IMR-90 (cell line): Measurements from ENCODE around the gene CTIF. TPM values are rescaled to one million over a fixed set of nuclear protein-coding genes. Genes with fewer than 3 reads are reported as not detected.

Source experiments
- ATAC-seq: fragments of 200-7000 bp; cut with Tn5 transposase; 2 replicates; pipeline ENCODE4 v1.9.1; 2020; ENCODE audit warnings: low read depth, mild to moderate bottlenecking, moderate library complexity
- BruUV-seq: library from RNA; stranded (reverse); fragments of 400-500 nt; replicated peaks from 2 replicates; lab custom pipeline; 2021; lab: Mats Ljungman, UMichigan
- CTCF ChIA-PET: fragments of 300-600 bp; formaldehyde crosslinking; extraction: SDS; loops from one replicate; lab custom pipeline; 2021; ENCODE audit warnings: antibody characterized with exemption; lab: Yijun Ruan, JAX
- POLR2A ChIA-PET: fragments of 300-600 bp; sonication (Branson Sonifier 250); formaldehyde crosslinking; loops from one replicate; lab custom pipeline; 2022; ENCODE audit warnings: antibody characterized with exemption; ENCODE audit not compliant: unreplicated experiment; lab: Charles Lee
- DNase-seq: peaks from one replicate; pipeline ENCODE4 v3.0.0; 2013
- H2AFZ ChIP-seq: replicated peaks from 2 replicates; pipeline ENCODE3; 2013; ENCODE audit warnings: low read length, mild to moderate bottlenecking; ENCODE audit not compliant: poor library complexity
- H2AK5ac ChIP-seq: 2 replicates; pipeline ENCODE4 v1.6.1; 2013; ENCODE audit warnings: low read depth, low read length, inconsistent platforms
- H2AK9ac ChIP-seq: replicated peaks from 2 replicates; pipeline ENCODE3; 2013; ENCODE audit warnings: mild to moderate bottlenecking, low read depth, low read length, moderate library complexity; ENCODE audit not compliant: poor library complexity
- H2BK120ac ChIP-seq: 2 replicates; pipeline ENCODE4 v1.6.1; 2013; ENCODE audit warnings: low read depth, low read length, inconsistent platforms
- H2BK15ac ChIP-seq: 3 replicates; pipeline ENCODE4 v1.6.1; 2013; ENCODE audit warnings: low read depth, low read length, inconsistent platforms
- H2BK20ac ChIP-seq: 2 replicates; pipeline ENCODE4 v1.6.1; 2013; ENCODE audit warnings: low read depth, mild to moderate bottlenecking, inconsistent platforms, low read length, moderate library complexity
- H2BK5ac ChIP-seq: 2 replicates; pipeline ENCODE4 v1.6.1; 2013; ENCODE audit warnings: mild to moderate bottlenecking, low read depth, low read length, inconsistent platforms; ENCODE audit not compliant: poor library complexity, severe bottlenecking
- H3K14ac ChIP-seq: replicated peaks from 2 replicates; pipeline ENCODE4 v1.6.1; 2013; ENCODE audit warnings: low read depth, low read length, inconsistent platforms
- H3K18ac ChIP-seq: 2 replicates; pipeline ENCODE4 v1.6.1; 2013; ENCODE audit warnings: low read depth, low read length, control low read depth
- H3K23ac ChIP-seq: 2 replicates; pipeline ENCODE4 v1.6.1; 2013; ENCODE audit warnings: low read depth, low read length, inconsistent platforms
- H3K27ac ChIP-seq: 2 replicates; pipeline ENCODE4 v1.5.1; 2013; ENCODE audit warnings: mild to moderate bottlenecking, control low read depth, low read length; ENCODE audit not compliant: insufficient read depth
- H3K27me3 ChIP-seq: 2 replicates; pipeline ENCODE4 v1.6.1; 2013; ENCODE audit warnings: low read length; ENCODE audit not compliant: control insufficient read depth, insufficient read depth
- H3K36me3 ChIP-seq: 2 replicates; pipeline ENCODE4 v1.6.1; 2013; ENCODE audit warnings: low read length, mixed read lengths; ENCODE audit not compliant: control insufficient read depth, insufficient read depth
- H3K4ac ChIP-seq: 2 replicates; pipeline ENCODE4 v1.6.1; 2013; ENCODE audit warnings: low read depth, low read length, inconsistent platforms
- H3K4me1 ChIP-seq: 2 replicates; pipeline ENCODE4 v1.6.1; 2013; ENCODE audit warnings: low read length, mixed read lengths; ENCODE audit not compliant: control insufficient read depth, insufficient read depth
- H3K4me2 ChIP-seq: 2 replicates; pipeline ENCODE4 v1.6.1; 2013; ENCODE audit warnings: low read depth, mild to moderate bottlenecking, control low read depth, low read length, moderate library complexity
- H3K4me3 ChIP-seq: 2 replicates; pipeline ENCODE4 v1.5.1; 2013; ENCODE audit warnings: low read depth, mild to moderate bottlenecking, control low read depth, low read length, moderate library complexity; ENCODE audit not compliant: insufficient read depth
- H3K56ac ChIP-seq: 2 replicates; pipeline ENCODE4 v1.6.1; 2013; ENCODE audit warnings: low read length, inconsistent platforms; ENCODE audit not compliant: insufficient read depth; ENCODE audit errors: extremely low read depth
- H3K79me1 ChIP-seq, 2 experiments: 2 replicates each; pipeline ENCODE4 v1.6.1; 2013; ENCODE audit warnings: low read length in 2 of 2, inconsistent platforms in 1 of 2, low read depth in 1 of 2
- H3K9ac ChIP-seq: 2 replicates; pipeline ENCODE4 v1.6.1; 2013; ENCODE audit warnings: low read depth, low read length, control low read depth
- H3K9me1 ChIP-seq: 2 replicates; pipeline ENCODE4 v1.6.1; 2013; ENCODE audit warnings: low read length, inconsistent platforms; ENCODE audit not compliant: insufficient read depth
- H3K9me3 ChIP-seq: 2 replicates; pipeline ENCODE4 v1.6.1; 2013; ENCODE audit warnings: low read length; ENCODE audit not compliant: control insufficient read depth, insufficient read depth
- H4K20me1 ChIP-seq: 2 replicates; pipeline ENCODE4 v1.6.1; 2013; ENCODE audit warnings: low read length, inconsistent platforms; ENCODE audit not compliant: insufficient read depth
- H4K5ac ChIP-seq: 2 replicates; pipeline ENCODE4 v1.6.1; 2013; ENCODE audit warnings: mild to moderate bottlenecking, low read depth, low read length, control low read depth
- H4K8ac ChIP-seq, 2 experiments: 2 replicates each; pipeline ENCODE4 v1.6.1; 2013; ENCODE audit warnings: low read depth in 2 of 2, low read length in 2 of 2, control low read depth in 1 of 2, inconsistent platforms in 1 of 2
- H4K91ac ChIP-seq: 2 replicates; pipeline ENCODE4 v1.6.1; 2013; ENCODE audit warnings: low read depth, low read length, inconsistent platforms; ENCODE audit not compliant: insufficient read depth
- BHLHE40 ChIP-seq: fragments of 150-350 bp; IDR thresholded peaks from 2 replicates; pipeline ENCODE4 v1.6.1; 2016; ENCODE audit warnings: mild to moderate bottlenecking, low read depth, low read length
- ELK1 ChIP-seq: fragments of 150-350 bp; IDR thresholded peaks from 2 replicates; pipeline ENCODE4 v1.6.1; 2016; ENCODE audit warnings: low read depth, mild to moderate bottlenecking, low read length, moderate library complexity, borderline replicate concordance
- FOS ChIP-seq: fragments of 150-350 bp; IDR thresholded peaks from 2 replicates; pipeline ENCODE4 v1.6.1; 2016; ENCODE audit warnings: low read depth, low read length
- MAFK ChIP-seq: IDR thresholded peaks from 2 replicates; pipeline ENCODE4 v1.6.1; 2012; ENCODE audit warnings: low read depth, low read length, improper control_type of control experiment
- MAZ ChIP-seq: IDR thresholded peaks from 2 replicates; pipeline ENCODE4 v1.6.1; 2012; ENCODE audit warnings: low read depth, mild to moderate bottlenecking, low read length, improper control_type of control experiment, moderate library complexity, borderline replicate concordance
- MXI1 ChIP-seq: IDR thresholded peaks from 2 replicates; pipeline ENCODE4 v1.6.1; 2012; ENCODE audit warnings: low read depth, mild to moderate bottlenecking, low read length, moderate library complexity, borderline replicate concordance
- NFE2L2 ChIP-seq: fragments of 150-350 bp; IDR thresholded peaks from 2 replicates; pipeline ENCODE4 v1.6.1; 2016; ENCODE audit warnings: low read depth, mild to moderate bottlenecking, low read length
- POLR2A ChIP-seq: IDR thresholded peaks from 2 replicates; pipeline ENCODE4 v1.6.1; 2012; ENCODE audit warnings: mild to moderate bottlenecking, low read depth, low read length
- RAD21 ChIP-seq: IDR thresholded peaks from 2 replicates; pipeline ENCODE4 v1.6.1; 2012; ENCODE audit warnings: low read length, improper control_type of control experiment
- RCOR1 ChIP-seq: IDR thresholded peaks from 2 replicates; pipeline ENCODE4 v1.6.1; 2012; ENCODE audit warnings: mild to moderate bottlenecking, low read length, improper control_type of control experiment; ENCODE audit not compliant: insufficient replicate concordance
- SMC3 ChIP-seq: fragments of 150-350 bp; IDR thresholded peaks from 2 replicates; pipeline ENCODE4 v1.6.1; 2016; ENCODE audit warnings: low read depth, mild to moderate bottlenecking, antibody characterized with exemption, low read length, moderate library complexity
- USF2 ChIP-seq: fragments of 150-350 bp; IDR thresholded peaks from 2 replicates; pipeline ENCODE4 v1.6.1; 2017; ENCODE audit warnings: mild to moderate bottlenecking, antibody characterized with exemption, low read length, low read depth
- WGBS, 2 experiments: methylation state at CpG; one replicate each; pipeline versions ENCODE4 v1.1.5 to v1.1.7; 2013; ENCODE audit warnings: missing lambda C conversion rate in 2 of 2; ENCODE audit not compliant: insufficient read length in 1 of 2; ENCODE audit errors: extremely low coverage in 2 of 2; 5-methylcytosine and 5-hydroxymethylcytosine counted together
- dilution Hi-C: fragments of 300-500 bp; cut with HindIII; formaldehyde crosslinking; loops from one replicate; pipeline ENCODE4 v1.14.3; 2018; ENCODE audit warnings: low sequenced_read_pairs; ENCODE audit not compliant: unreplicated experiment
- in situ Hi-C: fragments of 300-500 bp; cut with MboI; formaldehyde crosslinking; loops from 3 replicates; pipeline ENCODE4 v1.14.3; 2019; ENCODE audit warnings: low sequenced_read_pairs, inconsistent platforms, mixed read lengths
- intact Hi-C: fragments of 100-400 bp; cut with micrococcal nuclease; formaldehyde crosslinking; loops from 2 replicates; pipeline ENCODE4 v1.10.0; 2022
- polyA plus RNA-seq, 3 experiments: library from polyadenylated mRNA; depleted of rRNA; stranded (reverse); fragments of >200 nt; gene quantifications; 2 replicates each; pipeline ENCODE4 v1.2.3, GENCODE V29; 2012; ENCODE audit warnings: low replicate concordance in 1 of 3
- total RNA-seq: library from RNA; depleted of rRNA; stranded (reverse); fragments of >200 nt; gene quantifications from 2 replicates; pipeline ENCODE4 v1.2.3, GENCODE V29; 2012

The CTIF gene
- total and polyA plus RNA-seq, 2 of the 4 experiments (the other 2 are of a cell fraction): 25.1 to 57.0 TPM

- peaks cover 6% of the 10 kb centered on the region; the same call in 1 of the 2 replicates for H3K36me3 ChIP-seq
- WGBS, 2 experiments: no CpG with 5 or more reads among the region's 15 CpGs
- ATAC-seq: no peak
- peaks cover 33% of the 10 kb centered on the region for H3K4me1 ChIP-seq
- H4K91ac ChIP-seq: no peak overlapping the region
- peaks cover 18 to 91% of the 10 kb centered on the region in 2 experiments for H3K79me1 ChIP-seq
- no peak overlapping the region for H3K4me2 ChIP-seq
- no peaks in the 10 kb centered on the region for H3K27me3 ChIP-seq
- in situ Hi-C loops: no loop called here
- H2AFZ ChIP-seq: no peak overlapping the region
- no peak overlapping the region for H2AK9ac ChIP-seq
- dilution Hi-C loops: no loop called here
- no peak overlapping the region for H3K27ac ChIP-seq
- CTCF ChIA-PET: interaction anchor here (1.1 kb wide), 1 partner anchor 112 kb away, joined by 4 read pairs; no protein-coding TSS in a partner anchor
- H2BK20ac ChIP-seq: no peak overlapping the region
- peaks cover 27% of the 10 kb centered on the region for H3K9me1 ChIP-seq
- H2BK120ac ChIP-seq: no peak overlapping the region
- H2BK15ac ChIP-seq: no peak overlapping the region
- H3K4ac ChIP-seq: no peak overlapping the region; the same call in 1 of the 2 replicates
- no peak overlapping the region for H3K4me3 ChIP-seq
- 0 out of 2 replicates have a peak overlapping the region, but pooled peaks have one; percentile 33 for H3K14ac ChIP-seq
- H4K20me1 ChIP-seq: peaks cover 11% of the 10 kb centered on the region; the same call in 1 of the 2 replicates
- H4K5ac ChIP-seq: no peak overlapping the region
- H2AK5ac ChIP-seq: peak overlapping the region; percentile 52
- H3K18ac ChIP-seq: no peak overlapping the region
- no peak overlapping the region for H3K56ac ChIP-seq
- no TSS peak for BruUV-seq
- POLR2A ChIA-PET: no interaction called here
- DNase-seq: no peak
- no peak overlapping the region for H4K8ac ChIP-seq
- no peak overlapping the region for H2BK5ac ChIP-seq
- H3K23ac ChIP-seq: no peak overlapping the region
- no peak overlapping the region for H3K9ac ChIP-seq
- TF ChIP-seq SMC3 (no peak), MAZ (no peak), USF2 (no peak), NFE2L2 (no peak), RAD21 (no peak), BHLHE40 (no peak), MXI1 (no peak), ELK1 (no peak), RCOR1 (no peak), MAFK (no peak), POLR2A (no peak), FOS (no peak)
- intact Hi-C loops: loop anchor here (5.0 kb wide), 2 partner anchors 113 to 152 kb away; no protein-coding TSS in a partner anchor
- no peaks in the 10 kb centered on the region for H3K9me3 ChIP-seq
These were observed 290.0 kb downstream of the CTIF start for GRCh38 chr18:48828691-48829442.
